ENCODE measurements around the gene GYS2.

- no peak for TF ChIP-seq CTCF (IDR thresholded peaks at IDR 0.05)
- no peak for TF ChIP-seq POLR2A (IDR thresholded peaks at IDR 0.05)
These were observed 88.4 kb downstream of the GYS2 start for GRCh38 chr12:21516281-21516680.
